Measurements from ENCODE around the gene ZNF234. TPM values are rescaled to one million over a fixed set of nuclear protein-coding genes. Genes with fewer than 3 reads are reported as not detected.
A peak's percentile ranks its signal among the peaks of the same experiment; 100 is the strongest.
"Not testable (repeated sequence)": the region's sequence is repeated elsewhere in the genome, so short reads cannot be mapped to it uniquely, and the experiment has no call there.

Gene ZNF234
- total RNA-seq, 2 experiments from 2014 or later: 5.0 to 5.4 TPM

- H3K27me3 Mint-ChIP-seq (ENCODE audit: low read depth): no peaks in the 10 kb centered on the region
- CTCF ChIA-PET: no interaction called here
- H3K9me3 Mint-ChIP-seq: peaks cover 41% of the 10 kb centered on the region
- no peak overlapping the region for H3K4me3 Mint-ChIP-seq
- H3K4me1 Mint-ChIP-seq (ENCODE audit: low read depth): no peaks in the 10 kb centered on the region
- no peak for DNase-seq
- H3K27ac Mint-ChIP-seq: no peak overlapping the region
- intact Hi-C loops (cut with micrococcal nuclease): no loop called here
- peaks cover 13% of the 10 kb centered on the region for H3K36me3 Mint-ChIP-seq (ENCODE audit: low read depth)
These were observed 55.4 kb downstream of the ZNF234 start for GRCh38 chr19:44196772-44197171.

- Mint-ChIP-seq H3K4me3 (no peak overlapping the region), H3K27me3 (ENCODE audit: low read depth) (peaks cover 6% of the 10 kb centered on the region), H3K36me3 (ENCODE audit: low read depth) (peaks cover 3% of the 10 kb centered on the region), H3K9me3 (peaks cover 22% of the 10 kb centered on the region), H3K27ac (no peak overlapping the region), H3K4me1 (ENCODE audit: low read depth) (peaks cover 2% of the 10 kb centered on the region)
- intact Hi-C loops (cut with micrococcal nuclease): no loop called here
- no peak for DNase-seq
- CTCF ChIA-PET: no interaction called here
These were observed 61.1 kb downstream of the ZNF234 start for GRCh38 chr19:44202470-44202869.

- Mint-ChIP-seq H3K27me3 (ENCODE audit: low read depth) (peaks cover 6% of the 10 kb centered on the region), H3K9me3 (peaks cover 20% of the 10 kb centered on the region), H3K27ac (no peak overlapping the region), H3K4me3 (no peak overlapping the region), H3K4me1 (ENCODE audit: low read depth) (peaks cover 5% of the 10 kb centered on the region), H3K36me3 (ENCODE audit: low read depth) (peaks cover 3% of the 10 kb centered on the region)
- CTCF ChIA-PET: no interaction called here
- intact Hi-C loops (cut with micrococcal nuclease): no loop called here
- no peak for DNase-seq
These were observed 61.6 kb downstream of the ZNF234 start for GRCh38 chr19:44202974-44203373.

GRCh38 chr19:44203877-44204276 is 62.5 kb downstream of the ZNF234 start:
- H3K27ac Mint-ChIP-seq; H3K4me3 Mint-ChIP-seq; H3K27me3 Mint-ChIP-seq (ENCODE audit: low read depth); intact Hi-C loops (cut with micrococcal nuclease); CTCF ChIA-PET; H3K36me3 Mint-ChIP-seq (ENCODE audit: low read depth); H3K4me1 Mint-ChIP-seq (ENCODE audit: low read depth); DNase-seq: not testable (repeated sequence)
- H3K9me3 Mint-ChIP-seq: peaks cover 19% of the 10 kb centered on the region

- H3K4me3 Mint-ChIP-seq: no peak overlapping the region
- intact Hi-C loops (cut with micrococcal nuclease): no loop called here
These were observed 63.4 kb downstream of the ZNF234 start for GRCh38 chr19:44204772-44205171.

GRCh38 chr19:44207126-44207803 is 65.9 kb downstream of the ZNF234 start:
- peaks cover 2% of the 10 kb centered on the region for H3K36me3 Mint-ChIP-seq (ENCODE audit: low read depth)
- CTCF ChIA-PET: no interaction called here
- peaks cover 5% of the 10 kb centered on the region for H3K4me1 Mint-ChIP-seq (ENCODE audit: low read depth)
- peak; percentile 87 for DNase-seq
- peaks cover 3% of the 10 kb centered on the region for H3K27me3 Mint-ChIP-seq (ENCODE audit: low read depth)
- intact Hi-C loops (cut with micrococcal nuclease): loop anchor here (1.0 kb wide), 4 partner anchors 42 to 273 kb away; partner anchors contain the start of genes ZNF225, ZNF226 and ZNF284
- H3K9me3 Mint-ChIP-seq: peaks cover 19% of the 10 kb centered on the region
- H3K27ac Mint-ChIP-seq: peak overlapping the region; percentile 63
- peak overlapping the region; percentile 80 for H3K4me3 Mint-ChIP-seq

More at GRCh38 chr19:44204772-44205171, 63.4 kb downstream of the ZNF234 start:
- peaks cover 6% of the 10 kb centered on the region for H3K27me3 Mint-ChIP-seq (ENCODE audit: low read depth)
- H3K4me1 Mint-ChIP-seq (ENCODE audit: low read depth): peaks cover 5% of the 10 kb centered on the region
- DNase-seq: no peak
- H3K36me3 Mint-ChIP-seq (ENCODE audit: low read depth): peaks cover 2% of the 10 kb centered on the region
- CTCF ChIA-PET: no interaction called here
- H3K9me3 Mint-ChIP-seq: peaks cover 19% of the 10 kb centered on the region
- H3K27ac Mint-ChIP-seq: no peak overlapping the region

Other genes with a start within 250 kb of the ZNF234 start
- 1 to 10 TPM; 5.4 to 6.3 TPM for gene ZNF45, start 206.3 kb upstream of the ZNF234 start, total RNA-seq
- under 1 TPM; 0.45 to 0.89 TPM for gene ZNF221, start 190.3 kb upstream of the ZNF234 start, total RNA-seq
- 1 to 10 TPM; 2.9 to 3.1 TPM for gene ZNF155, start 157.4 kb upstream of the ZNF234 start, total RNA-seq
- gene ZNF230, start 138.6 kb upstream of the ZNF234 start, total RNA-seq: 1 to 10 TPM; 2.7 to 3.3 TPM
- gene ZNF222, start 116.2 kb upstream of the ZNF234 start, total RNA-seq: 1 to 10 TPM in 1 of 2 experiments, under 1 TPM in 1; 0.74 to 1.1 TPM
- gene ZNF223, start 89.5 kb upstream of the ZNF234 start, total RNA-seq: under 1 TPM; 0.48 to 0.96 TPM
- gene ZNF284, start 69.4 kb upstream of the ZNF234 start, total RNA-seq: under 1 TPM; 0.76 to 0.86 TPM
- gene ZNF224, start 47.2 kb upstream of the ZNF234 start, total RNA-seq: 10 to 100 TPM in 1 of 2 experiments, 1 to 10 TPM in 1; 8.7 to 10.9 TPM
- 1 to 10 TPM; 2.1 to 2.2 TPM for gene ZNF225, start 28.2 kb upstream of the ZNF234 start, total RNA-seq
- gene ZNF226, start 23.5 kb downstream of the ZNF234 start, total RNA-seq: 10 to 100 TPM; 12.4 to 16.9 TPM
- 10 to 100 TPM; 17.9 to 19.4 TPM for gene ZNF227, start 71.0 kb downstream of the ZNF234 start, total RNA-seq
- under 1 TPM in 1 of 2 experiments, not detected in 1; 0.07 TPM for gene ZNF233, start 118.3 kb downstream of the ZNF234 start, total RNA-seq
- gene ZNF235, start 163.5 kb downstream of the ZNF234 start, total RNA-seq: 1 to 10 TPM; 1.5 to 1.6 TPM
- gene ZNF112, start 215.1 kb downstream of the ZNF234 start, total RNA-seq: under 1 TPM; 0.05 to 0.17 TPM